Erythroblast (primary cell): Measurements from ENCODE around the gene PTPRM.

Experiments
- GATA1 ChIP-seq: IDR thresholded peaks from 2 replicates; pipeline ENCODE4 v1.6.1; 2011; ENCODE audit warnings: low read depth, mild to moderate bottlenecking, control low read depth, low read length, moderate library complexity
- POLR2A ChIP-seq: IDR thresholded peaks from 2 replicates; pipeline ENCODE4 v1.6.1; 2011; ENCODE audit warnings: mild to moderate bottlenecking, low read length

GRCh38 chr18:8364385-8364784 lies 797.3 kb downstream of the PTPRM start:
- TF ChIP-seq POLR2A (no peak), GATA1 (no peak)
